Mucosa of descending colon (tissue), 3 donors: ENCODE results near the gene NTM. TPM values are rescaled to one million over a fixed set of nuclear protein-coding genes. Genes with fewer than 3 reads are reported as not detected.

ENCODE experiments used
- ATAC-seq: fragments of 200-7000 bp; cut with Tn5 transposase; one replicate; pipeline ENCODE4 v1.9.1; 2020; ENCODE audit warnings: mild to moderate bottlenecking, moderate library complexity
- DNase-seq, 3 donors: peaks; one replicate each; pipeline ENCODE4 v3.0.0-alpha.2; 2020
- H3K36me3 ChIP-seq: fragments of 200-600 bp; one replicate; pipeline ENCODE4 v1.8.0; 2021; ENCODE audit warnings: low read depth, mild to moderate bottlenecking
- H3K4me1 ChIP-seq: fragments of 200-600 bp; one replicate; pipeline ENCODE4 v1.8.0; 2021; ENCODE audit warnings: low read depth, mild to moderate bottlenecking
- H3K4me3 ChIP-seq: fragments of 200-600 bp; one replicate; pipeline ENCODE4 v1.8.0; 2021; ENCODE audit warnings: mild to moderate bottlenecking
- H3K9me3 ChIP-seq: fragments of 200-600 bp; one replicate; pipeline ENCODE4 v1.8.0; 2021; ENCODE audit warnings: mild to moderate bottlenecking
- CTCF ChIP-seq: fragments of 200-600 bp; IDR thresholded peaks from one replicate; pipeline ENCODE4 v1.8.0; 2022; ENCODE audit warnings: antibody characterized with exemption, mild to moderate bottlenecking
- intact Hi-C, 2 donors: fragments of 100-400 bp; cut with DNase I in 1 of 2; cut with micrococcal nuclease in 1 of 2; formaldehyde crosslinking; loops; one replicate each; pipeline versions ENCODE4 v1.11.0 to v1.11.1; 2022; cut with DNase I, micrococcal nuclease
- total RNA-seq, 3 donors: library from RNA; stranded (reverse); fragmentation: NEBNext Ultra II Directional in 2 of 3; extraction: Animal tissue kit (Norgen Biotek cat#: 25700) in 2 of 3; gene quantifications; one replicate each; pipeline versions ENCODE4 v1.2.1 to v1.2.4, GENCODE V29; 2021 to 2023
- donor health status: DM: no; HTN: no; CAD: no; lungs with moderate emphysema.
- donor health status: DM: no; HTN: no; CAD: no.
- donor health status: DM: no; HTN: yes; CAD: no.

The NTM gene
- total RNA-seq, 3 donors from 2014 or later: 0.64 to 7.7 (median 1.2) TPM

- Histone ChIP-seq H3K4me3 (no peak overlapping the region), H3K4me1 (no peaks in the 10 kb centered on the region), H3K9me3 (no peaks in the 10 kb centered on the region), H3K36me3 (no peaks in the 10 kb centered on the region)
- intact Hi-C loops: no loop called here
- DNase-seq (no peak), ATAC-seq (no peak)
- no peak for TF ChIP-seq CTCF
Observed at GRCh38 chr11:131808470-131808869, 438.1 kb downstream of the NTM start.

- TF ChIP-seq CTCF: no peak
- Histone ChIP-seq H3K9me3 (no peaks in the 10 kb centered on the region), H3K4me3 (no peak overlapping the region), H3K36me3 (no peaks in the 10 kb centered on the region), H3K4me1 (no peaks in the 10 kb centered on the region)
- no peak for ATAC-seq
- intact Hi-C loops: no loop called here
- no peak for DNase-seq
Observed at GRCh38 chr11:131809203-131809918, 438.9 kb downstream of the NTM start.

GRCh38 chr11:131810541-131810940, 440.1 kb downstream of the NTM start:
- Histone ChIP-seq H3K4me1 (no peaks in the 10 kb centered on the region), H3K36me3 (no peaks in the 10 kb centered on the region), H3K4me3 (no peak overlapping the region), H3K9me3 (no peaks in the 10 kb centered on the region)
- intact Hi-C loops: no loop called here
- ATAC-seq (no peak), DNase-seq (no peak)
- no peak for TF ChIP-seq CTCF

GRCh38 chr11:131811383-131811782, 441.0 kb downstream of the NTM start:
- Histone ChIP-seq H3K36me3 (no peaks in the 10 kb centered on the region), H3K4me3 (no peak overlapping the region), H3K4me1 (no peaks in the 10 kb centered on the region), H3K9me3 (no peaks in the 10 kb centered on the region)
- intact Hi-C loops: no loop called here
- DNase-seq (no peak), ATAC-seq (no peak)
- TF ChIP-seq CTCF: no peak

GRCh38 chr11:131814108-131814507, 443.7 kb downstream of the NTM start:
- ATAC-seq: no peak

More at GRCh38 chr11:131814108-131814507, 443.7 kb downstream of the NTM start:
- no peak overlapping the region for H3K4me3 ChIP-seq
- no peak for DNase-seq
- TF ChIP-seq CTCF: no peak
- H3K9me3 ChIP-seq: no peaks in the 10 kb centered on the region
- H3K4me1 ChIP-seq: no peaks in the 10 kb centered on the region
- no peaks in the 10 kb centered on the region for H3K36me3 ChIP-seq
- intact Hi-C loops: no loop called here
